Right renal cortex interstitium (tissue), 3 donors: ENCODE data around the gene KCTD3. TPM values are rescaled to one million over a fixed set of nuclear protein-coding genes. Genes with fewer than 3 reads are reported as not detected.

Experiments used
- DNase-seq, 3 donors: peaks; one replicate each; pipeline ENCODE4 v3.0.0-alpha.2; 2013; ENCODE audit warnings: low read depth in 3 of 3, low spot score in 2 of 3
- polyA plus RNA-seq, 3 donors: library from polyadenylated mRNA; unstranded; fragments of 120-200 nt; gene quantifications; one replicate each; pipeline ENCODE4 v1.2.1, GENCODE V29; 2013; ENCODE audit not compliant: insufficient read length in 3 of 3

KCTD3 gene
- polyA plus RNA-seq, 3 donors: 74.5 to 84.1 (median 78.1) TPM

DNA sequence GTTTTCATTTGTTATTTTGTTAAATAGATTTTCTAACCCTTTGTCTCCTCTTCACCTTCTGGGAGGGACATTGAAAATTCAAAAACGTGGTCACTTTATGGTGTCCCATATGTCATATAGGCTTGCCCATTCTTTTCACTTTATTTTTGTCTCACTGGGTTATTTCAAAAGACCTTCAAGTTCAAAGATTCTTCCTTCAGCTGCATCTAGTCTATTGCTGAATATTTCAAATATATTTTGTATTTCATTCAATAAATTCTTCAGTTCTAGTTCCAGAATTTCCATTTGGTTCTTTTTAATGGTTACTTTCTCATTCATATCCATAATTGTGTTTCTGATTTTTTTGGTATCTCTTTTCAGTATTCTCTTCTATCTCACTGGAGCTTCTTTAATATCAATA is 11.6 kb upstream of the KCTD3 start:
- DNase-seq: no peak

DNA sequence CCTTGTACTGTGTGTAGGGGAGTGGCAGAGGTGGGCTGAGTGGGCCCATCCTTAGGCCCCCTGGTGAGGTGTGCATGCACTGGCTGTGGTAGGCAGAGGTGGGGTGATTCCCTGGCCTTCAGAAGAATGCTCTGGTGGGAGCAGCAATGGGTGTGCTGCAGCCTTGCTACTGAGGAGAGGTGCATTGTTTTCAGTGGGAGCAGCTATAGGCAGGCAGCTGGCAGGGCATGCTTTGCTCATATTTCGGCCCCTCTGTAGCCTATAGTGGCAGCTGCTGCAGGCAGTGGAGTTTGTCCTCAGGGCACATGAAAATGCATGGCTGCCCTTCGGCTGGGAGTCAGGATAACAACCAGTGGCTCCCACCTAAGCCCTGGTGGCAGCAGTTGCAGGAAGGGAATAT is 10.1 kb upstream of the KCTD3 start:
- DNase-seq: no peak

DNA sequence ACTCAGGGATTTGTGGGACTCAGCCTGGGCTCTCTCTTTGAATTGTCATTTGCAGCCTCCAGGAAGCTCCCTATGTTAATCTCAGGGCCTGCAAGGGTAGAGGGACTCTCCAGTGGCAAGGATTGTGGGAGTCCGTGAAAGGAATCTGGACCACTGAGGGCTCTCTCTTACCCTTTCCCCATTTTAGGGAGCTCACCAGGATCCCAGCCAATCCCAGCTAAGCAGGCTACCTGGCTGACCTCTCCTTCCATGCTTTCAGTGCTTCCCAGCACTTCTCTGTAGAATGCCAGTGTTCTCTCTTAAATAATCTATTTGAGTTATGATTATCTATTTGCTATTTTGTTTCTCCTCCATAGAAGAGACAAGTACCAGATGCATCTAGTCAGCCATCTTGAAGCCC is 9.6 kb upstream of the KCTD3 start:
- no peak for DNase-seq

DNA sequence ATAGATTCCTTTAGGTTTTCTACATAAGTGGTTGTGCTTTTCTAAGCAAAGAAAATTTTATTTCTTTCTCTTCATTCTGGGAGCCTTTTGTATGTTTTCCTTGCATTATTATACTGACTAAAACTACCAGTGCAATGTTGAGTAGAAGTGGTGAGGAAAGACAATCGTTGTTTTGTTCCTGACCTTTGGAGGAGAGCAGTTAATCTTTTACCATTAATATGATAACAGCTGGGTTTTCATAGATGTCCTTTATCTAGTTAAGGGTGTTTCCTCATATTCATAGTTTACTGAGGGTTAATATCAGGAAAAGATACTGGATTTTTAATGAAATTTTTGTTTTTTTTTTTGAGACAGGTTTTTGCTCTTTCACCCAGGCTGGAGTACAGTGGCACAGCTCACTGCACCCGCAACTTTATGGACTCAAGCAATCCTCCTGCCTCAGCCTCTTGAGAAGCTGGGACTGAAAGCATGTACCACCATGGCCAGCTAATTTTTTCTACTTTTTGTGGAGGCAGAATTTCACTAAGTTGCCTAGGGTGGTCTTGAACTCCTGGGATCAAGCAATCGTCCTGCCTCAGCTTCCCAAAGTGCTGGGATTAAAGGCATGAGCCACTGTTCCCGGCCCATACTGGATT is 9.0 kb upstream of the KCTD3 start:
- no peak for DNase-seq

DNA sequence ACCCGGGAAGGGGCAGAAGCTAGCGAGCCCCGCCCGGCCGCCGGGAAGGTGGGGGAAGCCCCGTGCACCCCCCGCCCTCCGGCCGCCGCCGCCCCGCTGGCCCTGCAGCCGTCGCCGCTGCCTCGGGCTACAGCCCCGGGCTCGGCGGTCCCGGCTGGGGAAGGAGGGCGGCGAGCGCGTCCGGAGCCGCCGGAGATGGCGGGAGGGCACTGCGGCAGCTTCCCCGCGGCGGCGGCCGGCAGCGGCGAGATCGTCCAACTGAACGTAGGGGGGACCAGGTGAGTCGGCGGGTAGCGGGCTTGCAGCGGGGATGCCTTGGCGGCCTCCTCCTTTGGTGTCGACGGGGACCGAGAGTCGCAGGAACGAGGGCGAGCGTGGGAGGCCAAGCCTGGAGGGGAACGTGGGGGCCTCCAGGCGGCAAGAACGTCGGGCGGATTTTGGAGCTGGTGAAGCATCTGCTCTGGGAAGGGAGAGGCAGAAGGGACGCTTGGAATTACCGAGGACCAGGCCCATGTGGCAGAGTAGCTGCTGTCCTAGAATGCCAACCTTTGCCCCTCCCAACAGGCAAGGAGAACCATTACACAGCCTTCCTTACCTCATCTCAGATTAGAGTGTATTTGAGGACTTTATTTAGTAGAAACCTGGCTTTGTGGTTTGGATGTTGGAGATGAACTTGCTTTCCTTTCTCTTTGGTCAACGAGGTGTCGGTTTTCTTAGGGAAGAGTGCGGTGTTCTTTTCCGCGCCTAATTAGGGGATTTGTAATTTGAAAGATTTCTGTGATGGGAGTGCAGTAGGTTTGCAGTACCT is 591 bp downstream of the KCTD3 start:
- peak in 2 of 3 donors; percentile 56 to 58 for DNase-seq

DNA sequence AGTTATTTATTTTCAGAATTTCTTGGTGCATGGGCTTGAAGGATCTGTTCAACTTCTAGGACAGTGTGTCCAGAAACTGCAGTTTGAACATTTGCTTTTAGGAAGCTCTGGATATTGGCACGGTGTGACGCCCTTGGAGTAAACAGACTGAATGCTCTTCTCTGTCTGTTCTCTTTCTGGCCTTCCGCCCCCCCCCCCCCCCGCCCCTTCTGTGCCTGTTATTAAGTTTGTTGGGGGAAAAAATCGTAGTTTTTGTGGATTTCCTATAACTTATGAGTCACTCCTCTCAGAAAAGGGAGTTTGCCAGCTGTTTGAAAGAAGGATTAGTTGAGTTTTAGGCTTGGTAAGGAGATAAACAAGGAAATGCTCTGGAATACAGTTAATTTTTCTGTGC is 1.2 kb downstream of the KCTD3 start:
- no peak for DNase-seq

DNA sequence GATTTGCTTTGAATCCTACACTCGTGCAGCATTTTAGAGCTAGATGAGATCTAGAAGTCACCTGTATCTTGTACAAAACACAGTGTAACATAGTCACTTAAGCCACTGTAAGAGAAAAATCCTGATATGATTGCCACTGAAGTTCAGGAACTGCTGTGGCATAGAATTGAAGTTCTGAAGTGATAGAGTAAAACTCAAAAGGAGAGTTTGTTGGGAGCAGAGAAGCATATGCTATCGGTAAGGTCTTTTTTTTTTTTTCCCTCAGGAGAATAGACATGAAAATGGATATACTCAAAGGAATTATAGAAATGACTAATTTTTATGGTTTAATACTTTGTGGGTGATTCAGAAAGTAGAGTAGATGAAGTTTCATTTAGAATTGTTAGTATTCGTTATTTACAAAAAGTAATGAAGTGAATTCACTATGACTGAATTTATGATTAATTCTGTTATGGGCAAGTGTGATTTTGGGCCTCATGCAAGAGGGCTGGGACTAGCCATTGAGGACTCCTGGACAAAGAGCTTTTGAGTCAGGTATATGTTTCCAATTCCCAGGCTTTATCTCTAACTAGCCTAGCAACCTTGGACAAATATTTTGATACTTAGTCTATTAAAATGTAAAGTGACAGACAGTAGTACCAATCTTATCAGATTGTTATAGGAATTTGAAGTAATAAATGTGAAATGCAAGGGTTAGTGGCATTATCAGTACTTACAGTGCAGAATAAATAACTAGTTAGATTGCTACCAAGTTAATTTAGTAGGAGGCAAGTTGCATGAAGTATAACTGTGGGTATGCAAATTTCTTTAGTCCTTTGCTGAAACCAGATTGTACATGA is 3.1 kb downstream of the KCTD3 start:
- DNase-seq: no peak

DNA sequence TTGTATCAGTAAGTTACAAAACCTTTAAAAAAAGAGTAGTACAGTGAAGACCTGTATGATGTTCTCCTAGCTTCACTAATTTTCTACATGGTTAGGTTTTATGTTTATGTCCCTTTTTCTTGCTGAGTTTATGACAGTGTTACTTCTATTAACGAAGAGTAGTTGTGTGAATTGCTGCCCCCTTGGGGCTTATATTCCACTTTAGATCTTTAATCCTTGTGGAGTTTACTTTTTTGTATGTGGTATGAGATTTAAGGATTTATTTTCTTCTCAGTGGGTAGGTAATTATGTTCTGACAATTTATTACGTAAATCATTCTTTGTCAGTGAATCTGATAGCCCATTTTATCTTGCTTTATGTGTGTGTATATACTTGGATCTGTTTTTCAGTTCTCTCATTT is 14.8 kb downstream of the KCTD3 start:
- no peak for DNase-seq

DNA sequence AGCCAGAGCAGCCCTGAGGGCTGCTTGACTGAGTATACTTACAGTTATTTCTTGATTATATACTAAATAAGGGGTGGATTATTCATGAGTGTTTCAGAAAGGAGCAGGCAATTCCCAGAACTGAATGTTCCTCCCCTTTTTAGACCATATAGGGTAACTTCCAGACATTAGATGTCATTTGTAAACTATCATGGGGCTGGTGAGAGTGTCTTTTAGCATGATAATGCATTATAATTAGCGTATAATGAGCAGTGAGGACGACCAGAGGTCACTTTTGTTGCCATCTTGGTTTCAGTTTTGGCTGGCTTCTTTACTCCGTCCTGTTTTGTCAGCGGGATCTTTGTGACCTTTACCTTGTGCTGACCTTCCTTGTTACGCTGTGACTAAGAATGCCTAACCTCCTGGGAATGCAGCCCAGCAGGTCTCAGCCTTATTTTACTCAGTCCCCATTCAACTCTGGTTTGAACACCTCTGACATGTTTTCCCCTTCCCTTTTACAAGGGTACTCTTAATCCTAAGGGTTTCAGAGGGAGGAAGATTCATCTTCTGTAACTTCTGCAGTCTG is 16.2 kb downstream of the KCTD3 start:
- DNase-seq: no peak

DNA sequence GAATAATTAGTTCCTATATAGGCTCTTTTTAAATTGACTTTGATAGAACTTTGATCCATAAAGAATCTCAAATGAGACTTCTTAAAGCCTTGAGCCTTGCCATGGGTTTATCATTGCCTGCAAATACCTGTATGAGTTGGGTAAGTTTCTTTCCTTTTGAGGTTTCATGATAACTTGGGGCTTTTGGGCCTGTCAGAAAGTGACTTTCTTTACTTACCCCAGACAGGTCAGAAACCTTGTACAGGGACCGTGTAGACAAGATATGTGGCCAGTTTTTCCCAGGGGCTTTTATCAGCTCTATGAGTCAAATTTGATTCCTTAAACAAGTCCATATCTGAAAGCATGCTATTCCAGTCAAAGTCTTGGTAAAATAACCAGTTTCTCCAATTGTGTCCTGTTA is 17.3 kb downstream of the KCTD3 start:
- no peak for DNase-seq

DNA sequence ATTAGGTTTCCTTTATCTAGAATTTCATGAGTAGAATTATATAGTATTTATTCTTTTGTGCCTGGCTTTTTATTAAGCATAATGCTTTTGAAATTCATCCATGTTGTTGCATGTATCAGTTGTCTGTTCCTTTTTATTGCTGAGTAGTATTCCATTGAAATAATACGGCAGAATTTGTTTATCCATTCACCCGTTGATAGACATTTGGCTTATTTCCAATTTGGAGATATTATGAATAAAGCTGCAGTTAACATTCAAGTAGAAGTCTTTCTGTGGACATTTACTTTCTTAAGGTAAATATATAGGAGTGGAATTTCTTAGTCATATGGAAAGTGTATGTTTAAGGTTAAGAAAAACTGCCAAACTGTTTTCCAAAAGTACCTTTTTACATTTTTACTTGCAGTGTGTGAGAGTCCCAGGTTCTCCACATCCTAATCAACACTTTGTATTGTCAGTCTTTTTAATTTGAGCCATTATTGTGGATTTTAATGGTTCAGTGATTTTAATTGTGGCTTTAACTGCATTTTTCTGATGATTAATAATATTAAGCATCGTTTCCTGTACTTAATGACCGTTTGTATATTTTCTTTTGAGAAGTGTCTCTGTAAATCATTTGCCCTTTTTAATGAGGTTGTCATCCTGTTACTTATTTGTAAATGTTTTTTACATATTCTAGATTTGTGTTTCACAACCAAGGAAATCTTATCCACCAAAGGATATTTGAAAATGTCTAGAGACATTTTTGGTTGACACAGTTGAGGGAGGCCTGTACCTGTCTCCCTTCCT is 22.7 kb downstream of the KCTD3 start:
- DNase-seq: no peak

DNA sequence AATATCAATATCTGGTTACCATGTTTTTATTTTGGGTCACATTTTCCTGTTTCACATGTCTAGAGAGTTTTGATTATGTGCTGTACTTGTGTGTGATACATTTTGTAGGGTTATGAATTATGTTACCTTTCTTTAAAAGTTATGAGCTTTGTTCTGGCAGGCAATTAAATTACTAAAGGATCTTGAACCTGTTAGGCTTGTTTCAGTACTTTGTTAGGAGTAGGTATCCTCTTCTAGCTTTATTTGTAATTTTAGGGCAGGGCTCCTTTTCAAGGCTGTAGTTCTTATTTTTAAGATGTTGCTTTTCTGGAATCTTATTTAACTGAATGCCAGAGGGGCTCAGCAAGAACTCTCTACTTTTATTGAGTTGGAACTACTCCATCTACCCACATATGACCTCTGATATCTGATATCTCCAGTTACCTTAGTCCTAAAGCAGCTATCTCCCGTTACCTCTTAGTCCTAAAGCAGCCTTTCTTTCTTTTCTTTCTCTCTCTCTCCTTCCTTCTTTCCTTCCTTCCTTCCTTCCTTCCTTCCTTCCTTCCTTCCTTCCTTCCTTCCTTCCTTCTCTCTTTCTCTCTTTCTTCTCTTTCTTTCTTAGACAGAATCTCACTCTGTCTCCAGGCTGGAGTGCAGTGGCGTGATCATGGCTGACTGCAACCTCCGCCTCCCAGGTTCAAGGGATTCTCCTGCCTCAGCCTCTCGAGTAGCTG is 23.8 kb downstream of the KCTD3 start:
- no peak for DNase-seq

DNA sequence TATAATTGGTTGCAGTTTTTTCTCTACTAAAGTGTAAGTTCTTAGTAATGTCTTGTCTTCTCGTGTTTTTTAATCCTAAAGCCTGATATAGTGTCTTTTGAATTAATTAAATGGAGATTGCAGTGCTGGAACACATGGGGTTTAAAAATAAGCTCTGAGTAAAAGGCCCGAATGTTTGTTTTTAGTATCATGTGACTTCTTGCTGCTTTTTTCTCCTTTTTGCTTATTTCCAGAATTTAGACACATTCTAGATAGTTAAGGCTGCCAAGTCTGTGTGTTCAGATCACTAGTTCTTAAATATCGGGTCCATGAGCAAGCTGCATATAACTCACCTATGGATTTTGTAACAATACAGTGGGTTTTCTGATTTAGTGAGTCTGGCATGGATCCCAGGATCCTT is 27.5 kb downstream of the KCTD3 start:
- no peak for DNase-seq

DNA sequence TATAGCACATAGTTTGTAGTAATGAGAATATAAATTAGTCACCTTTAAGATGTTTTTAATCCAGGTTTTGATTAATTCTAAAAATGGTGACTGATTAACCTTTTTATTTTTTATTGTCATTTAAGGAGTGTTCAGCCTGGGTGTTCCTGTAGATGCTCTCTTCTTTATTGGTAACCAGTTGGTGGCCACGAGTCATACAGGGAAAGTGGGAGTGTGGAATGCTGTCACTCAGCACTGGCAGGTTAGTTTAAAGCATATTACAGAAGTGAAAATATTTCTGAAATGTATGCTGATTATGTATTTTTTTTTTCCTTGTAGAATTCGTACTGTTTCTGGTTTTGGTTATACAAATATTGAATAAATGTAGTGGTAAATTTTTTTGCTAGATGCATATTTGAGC is 28.1 kb downstream of the KCTD3 start:
- DNase-seq: no peak

DNA sequence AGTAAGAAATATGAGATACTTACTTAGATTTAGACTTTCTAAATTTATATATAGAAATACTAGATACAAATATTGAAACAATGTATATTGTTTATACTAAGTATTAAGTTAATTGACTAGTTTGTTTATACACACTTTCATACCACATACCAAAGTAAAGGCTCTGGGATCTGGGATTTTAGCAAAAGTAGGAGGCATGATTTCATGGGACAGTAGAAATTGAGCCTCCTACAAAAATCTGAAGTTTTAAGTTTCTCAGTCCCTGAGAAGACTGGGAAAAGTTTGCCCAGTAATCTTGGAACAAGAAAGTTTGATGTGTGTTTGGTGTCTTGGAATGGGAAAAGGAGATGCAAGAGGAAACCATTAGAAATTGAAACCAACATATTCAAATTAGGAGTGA is 30.9 kb downstream of the KCTD3 start:
- no peak for DNase-seq

DNA sequence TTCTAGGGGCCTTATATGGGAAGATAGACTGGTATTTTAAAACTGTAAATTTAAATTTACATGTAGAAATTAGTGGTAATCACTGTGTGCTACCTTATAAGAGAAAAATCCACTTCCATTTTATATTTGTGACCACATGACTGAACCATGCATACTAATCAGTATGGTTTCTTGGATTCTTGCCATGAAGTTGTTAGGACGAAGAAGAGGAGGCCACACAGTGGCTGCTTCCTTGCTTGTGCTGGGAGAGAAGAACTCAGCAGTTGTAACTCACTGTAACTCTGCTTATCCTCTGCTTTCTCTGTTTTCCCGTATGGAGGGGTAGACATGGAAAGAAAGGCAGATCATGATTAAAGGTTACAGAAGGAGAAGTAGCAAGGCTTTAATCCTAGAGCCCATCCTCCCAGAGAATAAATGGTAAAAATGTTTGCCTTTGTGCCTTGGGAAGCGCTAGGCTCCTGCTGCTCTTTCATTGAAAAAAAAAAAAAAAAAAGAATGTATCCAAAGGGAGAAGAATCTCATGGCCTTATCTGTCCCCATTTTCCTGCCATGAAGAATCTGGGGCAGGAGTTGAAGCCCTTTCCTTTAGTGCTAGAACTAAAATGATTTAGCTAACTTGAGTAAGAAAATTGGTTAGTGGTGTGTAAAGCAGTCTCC is 32.4 kb downstream of the KCTD3 start:
- no peak for DNase-seq

DNA sequence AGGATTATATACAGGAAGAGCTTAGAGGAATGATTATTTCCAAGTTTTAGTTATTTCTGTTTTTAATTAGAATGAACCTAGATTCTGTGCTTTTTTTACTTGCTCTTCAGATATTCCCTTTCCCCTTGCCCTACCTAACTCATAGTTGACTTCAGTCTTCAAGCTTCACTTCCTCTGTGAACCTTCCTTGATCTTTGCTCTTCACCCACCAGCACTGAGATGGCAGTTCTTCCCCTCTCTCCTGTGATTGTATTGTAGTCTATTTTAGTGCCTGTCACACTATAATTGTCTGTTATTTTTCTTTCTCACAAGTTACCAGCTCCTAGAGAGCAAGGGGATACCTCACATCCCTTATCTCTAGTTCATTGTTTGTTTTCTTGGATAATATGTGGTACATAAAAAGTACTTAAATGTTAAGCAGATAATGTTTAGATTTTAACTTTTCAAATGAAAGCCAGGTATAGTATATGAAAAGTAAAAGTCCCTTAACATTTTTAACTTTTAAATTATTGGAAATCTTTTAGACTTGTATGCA is 33.2 kb downstream of the KCTD3 start:
- DNase-seq: no peak

DNA sequence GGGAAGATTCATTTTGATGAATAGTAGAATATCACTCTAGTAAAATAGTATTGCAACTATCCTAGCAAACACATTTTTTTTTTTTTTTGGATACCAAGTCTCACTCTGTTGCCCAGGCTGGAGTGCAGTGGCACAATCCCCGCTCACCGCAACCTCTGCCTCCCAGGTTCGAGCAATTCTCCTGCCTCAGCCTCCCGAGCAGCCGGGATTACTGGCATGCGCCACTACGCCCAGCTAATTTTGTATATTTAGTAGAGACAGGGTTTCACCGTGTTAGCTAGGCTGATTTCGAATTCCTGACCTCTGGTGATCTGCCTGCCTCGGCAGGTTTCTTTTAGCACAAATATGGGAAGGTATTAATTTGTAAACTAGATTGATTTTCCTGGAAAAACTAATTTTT is 33.8 kb downstream of the KCTD3 start:
- no peak for DNase-seq

DNA sequence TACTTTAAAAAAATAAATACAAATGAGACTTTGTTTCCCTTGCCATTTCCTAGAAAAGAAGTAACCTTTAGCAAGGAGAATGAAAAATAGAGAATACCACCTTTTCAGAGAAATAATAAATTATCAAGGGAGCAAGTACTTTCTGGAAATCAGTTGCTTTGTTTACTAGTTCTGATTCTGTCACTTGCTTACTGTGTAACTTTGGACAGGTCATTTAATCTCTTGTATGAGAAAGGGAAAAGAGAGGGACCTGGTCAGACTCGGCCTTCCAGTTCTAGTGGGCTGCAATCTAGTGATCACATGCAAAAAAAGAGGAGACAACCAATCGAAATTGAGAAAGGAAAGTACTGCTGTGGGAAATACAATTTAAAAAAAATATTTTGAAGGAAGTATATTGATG is 34.2 kb downstream of the KCTD3 start:
- no peak for DNase-seq
